Progenitor cell of endocrine pancreas (in vitro differentiated cells): ENCODE data around the gene SAMD10. TPM values are rescaled to one million over a fixed set of nuclear protein-coding genes. Genes with fewer than 3 reads are reported as not detected.
"Not testable (repeated sequence)": the region's sequence is repeated elsewhere in the genome, so short reads cannot be mapped to it uniquely, and the experiment has no call there.

Experiments used
- DNase-seq: peaks from one replicate; pipeline ENCODE4 v3.0.0; 2021; ENCODE audit warnings: low spot score; ENCODE audit not compliant: unreplicated experiment
- H3K27ac Mint-ChIP-seq: 2 replicates; pipeline ENCODE4 v1.8.0; 2021; ENCODE audit warnings: mild to moderate bottlenecking, moderate library complexity, mixed read lengths
- H3K27me3 Mint-ChIP-seq: 2 replicates; pipeline ENCODE4 v1.8.0; 2021; ENCODE audit warnings: mixed read lengths
- H3K36me3 Mint-ChIP-seq: 2 replicates; pipeline ENCODE4 v1.8.0; 2022; ENCODE audit warnings: mixed read lengths; ENCODE audit not compliant: insufficient read depth
- H3K4me1 Mint-ChIP-seq: 2 replicates; pipeline ENCODE4 v1.8.0; 2021; ENCODE audit warnings: low read depth, mixed read lengths
- H3K4me3 Mint-ChIP-seq: 2 replicates; pipeline ENCODE4 v1.8.0; 2021; ENCODE audit warnings: low read depth, mild to moderate bottlenecking, moderate library complexity, mixed read lengths
- H3K9me3 Mint-ChIP-seq: 2 replicates; pipeline ENCODE4 v1.8.0; 2021; ENCODE audit warnings: low read depth, mixed read lengths
- total RNA-seq: library from RNA; stranded (reverse); gene quantifications from 2 replicates; pipeline ENCODE4 v1.2.1, GENCODE V29; 2021
- TF ChIP-seq, protein P1 (sequence below): fragments of 200-600 bp; sonication (generic); IDR thresholded peaks from one replicate; pipeline ENCODE4 v1.5.0; 2021; ENCODE audit warnings: antibody characterized with exemption, mild to moderate bottlenecking; ENCODE audit not compliant: unreplicated experiment

SAMD10 gene
- total RNA-seq, 1 donor from 2014 or later, result 12.8 TPM

- Mint-ChIP-seq H3K27me3 (no peaks in the 10 kb centered on the region), H3K4me1 (no peaks in the 10 kb centered on the region), H3K36me3 (peaks cover 21% of the 10 kb centered on the region), H3K4me3 (no peak overlapping the region), H3K9me3 (no peaks in the 10 kb centered on the region), H3K27ac (no peak overlapping the region)
- no peak for DNase-seq
- TF ChIP-seq, protein P1, sequence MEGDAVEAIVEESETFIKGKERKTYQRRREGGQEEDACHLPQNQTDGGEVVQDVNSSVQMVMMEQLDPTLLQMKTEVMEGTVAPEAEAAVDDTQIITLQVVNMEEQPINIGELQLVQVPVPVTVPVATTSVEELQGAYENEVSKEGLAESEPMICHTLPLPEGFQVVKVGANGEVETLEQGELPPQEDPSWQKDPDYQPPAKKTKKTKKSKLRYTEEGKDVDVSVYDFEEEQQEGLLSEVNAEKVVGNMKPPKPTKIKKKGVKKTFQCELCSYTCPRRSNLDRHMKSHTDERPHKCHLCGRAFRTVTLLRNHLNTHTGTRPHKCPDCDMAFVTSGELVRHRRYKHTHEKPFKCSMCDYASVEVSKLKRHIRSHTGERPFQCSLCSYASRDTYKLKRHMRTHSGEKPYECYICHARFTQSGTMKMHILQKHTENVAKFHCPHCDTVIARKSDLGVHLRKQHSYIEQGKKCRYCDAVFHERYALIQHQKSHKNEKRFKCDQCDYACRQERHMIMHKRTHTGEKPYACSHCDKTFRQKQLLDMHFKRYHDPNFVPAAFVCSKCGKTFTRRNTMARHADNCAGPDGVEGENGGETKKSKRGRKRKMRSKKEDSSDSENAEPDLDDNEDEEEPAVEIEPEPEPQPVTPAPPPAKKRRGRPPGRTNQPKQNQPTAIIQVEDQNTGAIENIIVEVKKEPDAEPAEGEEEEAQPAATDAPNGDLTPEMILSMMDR, result no peak
Observed at GRCh38 chr20:64015635-64016034, 36.2 kb upstream of the SAMD10 start.

DNA sequence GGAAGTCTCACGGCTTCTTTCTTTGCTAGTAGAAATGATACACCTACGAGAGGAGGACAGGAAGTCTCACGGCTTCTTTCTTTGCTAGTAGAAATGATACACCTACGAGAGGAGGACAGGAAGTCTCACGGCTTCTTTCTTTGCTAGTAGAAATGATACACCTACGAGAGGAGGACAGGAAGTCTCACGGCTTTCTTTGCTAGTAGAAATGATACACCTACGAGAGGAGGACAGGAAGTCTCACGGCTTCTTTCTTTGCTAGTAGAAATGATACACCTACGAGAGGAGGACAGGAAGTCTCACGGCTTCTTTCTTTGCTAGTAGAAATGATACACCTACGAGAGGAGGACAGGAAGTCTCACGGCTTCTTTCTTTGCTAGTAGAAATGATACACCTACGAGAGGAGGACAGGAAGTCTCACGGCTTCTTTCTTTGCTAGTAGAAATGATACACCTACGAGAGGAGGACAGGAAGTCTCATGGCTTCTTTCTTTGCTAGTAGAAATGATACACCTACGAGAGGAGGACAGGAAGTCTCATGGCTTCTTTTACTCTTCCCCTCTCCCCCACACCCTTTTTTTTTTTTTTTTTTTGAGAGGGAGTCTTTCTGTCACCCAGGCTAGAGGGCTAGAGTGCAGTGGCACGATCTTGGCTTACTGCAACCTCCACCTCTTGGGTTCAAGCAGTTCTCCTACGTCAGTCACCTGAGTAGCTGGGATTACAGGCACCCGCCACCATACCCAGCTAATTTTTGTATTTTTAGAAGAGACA lies 33.1 kb upstream of the SAMD10 start:
- H3K9me3 Mint-ChIP-seq, H3K27ac Mint-ChIP-seq, H3K4me1 Mint-ChIP-seq, DNase-seq, H3K4me3 Mint-ChIP-seq, H3K27me3 Mint-ChIP-seq: not testable (repeated sequence)
- peaks cover 26% of the 10 kb centered on the region for H3K36me3 Mint-ChIP-seq

GRCh38 chr20:64011366-64011779 lies 31.9 kb upstream of the SAMD10 start:
- no peaks in the 10 kb centered on the region for H3K9me3 Mint-ChIP-seq
- TF ChIP-seq, protein P1, result no peak
- no peak overlapping the region for H3K4me3 Mint-ChIP-seq
- no peak overlapping the region for H3K27ac Mint-ChIP-seq
- no peak for DNase-seq
- no peaks in the 10 kb centered on the region for H3K4me1 Mint-ChIP-seq
- H3K27me3 Mint-ChIP-seq, result no peaks in the 10 kb centered on the region
- peaks cover 23% of the 10 kb centered on the region for H3K36me3 Mint-ChIP-seq

- no peaks in the 10 kb centered on the region for H3K4me1 Mint-ChIP-seq
- no peak overlapping the region for H3K4me3 Mint-ChIP-seq
- H3K27me3 Mint-ChIP-seq, result no peaks in the 10 kb centered on the region
- H3K27ac Mint-ChIP-seq, result no peak overlapping the region
- TF ChIP-seq, protein P1, result no peak
- no peak for DNase-seq
- no peaks in the 10 kb centered on the region for H3K9me3 Mint-ChIP-seq
- peaks cover 22% of the 10 kb centered on the region for H3K36me3 Mint-ChIP-seq
Observed at GRCh38 chr20:64010711-64011237, 31.3 kb upstream of the SAMD10 start.

GRCh38 chr20:64009811-64010387 lies 30.5 kb upstream of the SAMD10 start:
- Mint-ChIP-seq H3K27me3 (no peaks in the 10 kb centered on the region), H3K36me3 (peaks cover 27% of the 10 kb centered on the region), H3K9me3 (no peaks in the 10 kb centered on the region), H3K27ac (no peak overlapping the region), H3K4me3 (no peak overlapping the region), H3K4me1 (no peaks in the 10 kb centered on the region)
- TF ChIP-seq, protein P1, result no peak
- DNase-seq, result no peak
